Stimulated activated CD4-positive, alpha-beta T cell treated with anti-CD3 and anti-CD28 coated beads, Interleukin-1b, Interleukin-23, amount 100 ng/mL, for 1 hour (primary cell): ENCODE data around the gene SCN9A.
"Not testable (repeated sequence)": the region's sequence is repeated elsewhere in the genome, so short reads cannot be mapped to it uniquely, and the experiment has no call there.

Source experiments
- DNase-seq, 2 donors: peaks; one replicate each; pipeline ENCODE4 v3.0.0-alpha.2; 2020; ENCODE audit warnings: low read depth in 2 of 2

Gene SCN9A

DNA sequence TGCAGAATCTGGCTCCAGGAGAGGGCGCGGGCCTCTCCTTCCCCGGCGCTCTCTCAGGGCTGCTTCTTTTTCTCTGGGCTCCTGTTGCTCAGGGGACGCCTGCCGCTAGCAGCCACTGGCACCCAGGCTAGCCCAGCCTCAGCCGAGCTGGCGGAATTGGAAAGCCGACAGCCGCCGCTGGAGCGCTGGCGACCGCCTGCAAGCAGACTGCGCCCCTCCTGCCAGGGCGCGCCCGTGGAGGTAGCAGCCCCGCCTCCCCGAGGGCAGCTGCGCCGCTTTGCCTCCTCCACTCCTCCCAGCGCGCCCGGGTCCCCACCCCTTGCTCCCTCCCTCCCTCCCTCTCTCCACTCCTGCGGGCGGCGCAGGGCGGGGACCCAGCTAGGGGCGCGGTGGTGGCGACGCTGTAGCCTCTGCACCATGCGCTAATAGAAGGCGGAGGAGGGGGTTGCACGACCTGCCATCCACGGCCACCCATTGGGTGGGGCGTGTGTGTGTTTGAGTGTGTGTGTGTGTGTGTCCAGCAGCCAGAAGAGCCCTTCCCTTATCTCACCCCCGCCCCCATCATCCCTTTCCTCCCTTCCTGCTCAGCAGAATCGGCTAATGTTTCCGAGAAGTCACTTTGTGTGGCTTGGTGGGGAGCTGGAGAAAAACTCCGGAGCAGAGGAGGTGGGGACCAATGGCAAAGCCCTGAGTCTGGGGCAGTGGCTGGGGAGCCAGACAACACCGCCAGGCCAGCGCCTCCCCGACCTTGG lies at the start of gene SCN9A:
SCN9A (minus strand) TSS at position 209 of the 752 bp plus-strand sequence. CDS start 64,188 bp downstream, outside the sequence.
- DNase-seq, result no peak

DNA sequence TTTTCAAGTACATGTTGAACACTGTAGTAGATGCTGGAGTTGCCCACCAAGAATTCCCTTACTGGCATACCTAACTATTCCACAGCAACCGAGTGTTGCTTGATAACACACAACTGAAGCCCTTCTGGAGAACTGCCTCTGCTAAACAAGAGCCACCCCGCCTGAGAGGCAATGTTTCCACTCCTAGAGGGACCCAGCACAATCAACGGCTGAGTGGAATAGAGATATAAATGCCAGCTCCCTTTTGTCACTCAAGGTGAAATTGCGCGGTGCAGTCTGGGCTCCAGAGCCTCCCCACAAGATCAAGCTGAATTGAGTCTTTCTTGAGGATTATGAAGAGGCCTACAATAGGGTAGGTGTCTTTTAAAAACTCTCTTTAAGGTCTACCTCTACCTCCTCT lies 49.1 kb upstream of the SCN9A start:
- no peak for DNase-seq

GRCh38 chr2:166419616-166419934 lies 43.8 kb upstream of the SCN9A start:
- DNase-seq, result no peak

- DNase-seq, result no peak
These were observed 43.3 kb upstream of the SCN9A start for GRCh38 chr2:166418853-166419615.

- no peak for DNase-seq
These were observed 41.9 kb upstream of the SCN9A start for GRCh38 chr2:166417669-166418068.

GRCh38 chr2:166413255-166413654 lies 37.5 kb upstream of the SCN9A start:
- no peak for DNase-seq

- no peak for DNase-seq
These were observed 35.9 kb upstream of the SCN9A start for GRCh38 chr2:166411473-166412230.

DNA sequence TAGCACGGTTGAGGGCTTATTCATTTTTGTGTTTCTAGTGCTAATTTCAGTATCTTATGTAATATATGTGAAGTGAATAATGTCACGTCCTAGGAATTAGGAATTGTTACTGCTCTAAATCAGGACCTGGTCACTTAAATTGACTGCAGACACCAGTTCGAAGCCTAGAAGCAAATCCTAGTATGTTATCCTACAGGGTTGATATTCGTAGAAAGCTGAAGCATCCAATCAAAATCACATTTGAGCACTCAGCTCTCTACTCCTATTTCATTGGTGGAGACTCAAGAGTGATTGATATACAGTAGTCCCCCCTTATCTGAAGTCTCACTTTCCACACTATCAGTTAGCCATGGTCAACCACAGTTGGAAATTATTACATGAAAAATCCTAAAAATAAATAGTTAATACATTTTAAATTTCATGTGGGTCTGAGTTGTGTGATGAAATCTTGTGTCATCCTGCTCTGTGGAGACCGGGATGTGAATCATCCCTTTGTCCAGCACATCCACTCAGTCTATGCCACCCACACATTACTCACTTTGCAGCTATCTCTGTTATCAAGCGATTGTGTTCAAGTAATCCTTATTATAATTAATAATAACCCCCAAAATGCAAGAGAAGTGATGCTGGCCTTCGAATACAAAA lies 35.2 kb upstream of the SCN9A start:
- no peak for DNase-seq

- DNase-seq, result not testable (repeated sequence)
These were observed 32.0 kb upstream of the SCN9A start for GRCh38 chr2:166407746-166408145.

DNA sequence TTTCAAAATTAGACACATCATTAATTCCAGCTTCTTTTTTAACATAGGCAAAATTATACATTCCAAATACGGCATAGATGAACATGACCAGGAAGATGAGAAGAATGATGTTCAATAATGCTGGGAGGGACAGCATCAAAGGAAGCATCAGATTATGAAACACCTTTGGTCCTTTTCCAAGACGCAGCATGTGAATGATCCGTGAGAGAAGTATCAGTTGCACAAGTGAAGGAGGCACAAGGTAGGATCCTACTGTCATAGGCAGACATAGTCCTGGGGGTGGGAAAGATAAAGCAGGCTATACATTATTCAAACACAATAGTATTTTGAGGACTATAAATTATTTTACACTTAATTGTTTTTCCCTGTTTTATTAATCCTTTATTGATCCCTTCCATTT lies 30.6 kb upstream of the SCN9A start:
- no peak for DNase-seq

- DNase-seq, result no peak
These were observed 29.8 kb upstream of the SCN9A start for GRCh38 chr2:166405569-166405926.

- no peak for DNase-seq
These were observed 29.3 kb upstream of the SCN9A start for GRCh38 chr2:166404831-166405568.

DNA sequence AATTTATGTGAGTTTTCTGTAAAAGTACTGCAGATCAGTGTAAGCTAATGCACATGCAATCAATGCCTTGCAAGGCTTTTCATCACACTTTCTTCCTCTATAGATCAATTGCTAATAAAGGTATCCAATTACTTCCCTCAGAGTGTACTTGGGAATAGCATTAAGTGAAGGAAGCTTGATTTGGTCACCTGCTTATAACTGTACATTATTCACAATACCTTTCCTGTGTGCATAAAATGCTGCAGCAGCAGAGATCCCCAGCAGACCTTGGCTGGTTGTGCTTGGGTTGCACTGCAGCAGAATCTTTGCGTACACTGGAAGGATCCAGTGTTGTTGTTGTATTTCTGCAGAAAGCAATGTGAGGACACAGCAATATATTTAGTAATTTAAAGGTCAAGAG lies 18.5 kb upstream of the SCN9A start:
- no peak for DNase-seq

- no peak for DNase-seq
These were observed 17.3 kb upstream of the SCN9A start for GRCh38 chr2:166393008-166393407.

DNA sequence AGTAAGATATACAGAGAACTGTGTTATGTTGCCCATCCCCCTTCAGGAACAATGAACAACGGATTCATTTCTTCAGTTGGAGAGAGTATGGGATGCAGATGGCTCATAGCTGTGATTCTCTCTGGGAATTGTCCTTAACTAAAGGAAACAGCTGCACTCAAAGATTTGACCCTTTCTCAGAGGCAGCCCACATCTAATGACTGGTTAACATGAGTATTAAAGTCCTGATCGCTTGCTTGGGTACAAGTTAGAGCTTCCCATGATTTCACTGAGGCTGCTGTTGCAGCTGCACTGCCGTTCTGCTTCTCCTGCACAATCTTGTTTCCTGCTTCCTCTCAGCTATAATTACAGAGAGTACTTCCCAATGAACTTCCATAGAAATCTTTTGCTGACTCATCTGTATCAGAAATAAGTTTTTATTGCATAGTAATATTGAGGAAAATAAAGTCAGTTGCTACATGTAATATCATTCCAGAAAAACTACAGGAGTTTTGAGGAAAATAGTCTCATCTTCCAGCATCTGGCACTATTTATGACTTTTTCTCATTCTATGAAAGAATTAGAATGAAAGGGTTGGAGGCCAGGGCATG lies 12.8 kb upstream of the SCN9A start:
- DNase-seq, result no peak

GRCh38 chr2:166385313-166385712 lies 9.6 kb upstream of the SCN9A start:
- DNase-seq, result no peak

DNA sequence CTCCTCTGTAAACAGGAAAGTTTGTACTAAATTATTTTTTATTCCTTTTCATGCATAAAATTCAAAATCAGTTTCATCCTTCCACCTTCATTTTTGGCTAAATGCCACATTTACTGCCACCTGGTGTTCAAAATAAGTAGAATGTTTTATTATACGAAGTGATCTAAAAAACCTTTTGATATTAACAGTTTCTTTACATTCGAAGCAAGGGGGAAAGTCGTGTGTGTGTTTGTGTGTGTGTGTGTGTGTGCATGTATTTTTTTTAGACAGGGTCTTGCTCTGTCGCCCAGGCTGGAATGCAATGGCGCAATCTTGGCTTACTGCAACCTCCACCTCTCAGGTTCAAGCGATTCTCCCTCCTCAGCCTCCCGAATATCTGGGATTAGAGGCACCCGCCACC lies 9.0 kb upstream of the SCN9A start:
- DNase-seq, result no peak

DNA sequence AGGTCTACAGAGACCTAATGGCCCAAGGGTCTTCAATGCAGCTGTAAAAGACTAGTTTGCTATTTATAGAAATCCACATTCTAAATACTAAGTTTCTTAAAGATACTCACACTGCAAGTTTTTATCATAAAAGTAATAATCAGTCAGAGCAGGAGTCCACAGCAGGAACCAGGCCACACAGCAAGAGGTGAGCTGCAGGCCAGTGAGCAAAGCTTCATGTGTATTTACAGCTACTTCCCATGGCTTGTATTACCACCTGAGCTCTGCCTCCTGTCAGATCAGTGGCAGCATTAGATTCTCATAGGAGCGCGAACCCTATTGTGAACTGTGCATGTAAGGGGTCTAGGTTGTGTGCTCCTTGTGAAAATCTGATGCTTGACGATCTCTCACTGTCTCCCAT lies 6.7 kb upstream of the SCN9A start:
- DNase-seq, result no peak

DNA sequence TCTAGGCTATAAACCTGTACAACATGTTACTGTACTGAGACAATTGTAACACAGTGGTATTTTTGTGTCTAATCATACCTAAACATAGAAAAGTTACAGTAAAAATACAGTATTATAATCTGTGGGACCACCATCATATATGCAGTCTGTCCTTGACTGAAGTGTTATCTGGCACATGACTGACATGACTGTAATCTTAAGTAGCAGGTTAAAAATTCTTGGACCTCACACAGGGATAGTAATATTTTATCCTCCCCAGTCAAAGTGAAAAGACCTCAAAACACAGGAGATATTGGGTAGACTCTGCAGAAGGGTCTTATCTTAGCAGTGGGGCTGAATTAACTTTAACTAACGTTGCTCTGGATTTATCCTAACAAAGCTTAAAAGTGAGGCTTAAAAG lies 4.9 kb upstream of the SCN9A start:
- DNase-seq, result no peak

GRCh38 chr2:166376873-166377272 lies 1.1 kb upstream of the SCN9A start:
- DNase-seq, result no peak

DNA sequence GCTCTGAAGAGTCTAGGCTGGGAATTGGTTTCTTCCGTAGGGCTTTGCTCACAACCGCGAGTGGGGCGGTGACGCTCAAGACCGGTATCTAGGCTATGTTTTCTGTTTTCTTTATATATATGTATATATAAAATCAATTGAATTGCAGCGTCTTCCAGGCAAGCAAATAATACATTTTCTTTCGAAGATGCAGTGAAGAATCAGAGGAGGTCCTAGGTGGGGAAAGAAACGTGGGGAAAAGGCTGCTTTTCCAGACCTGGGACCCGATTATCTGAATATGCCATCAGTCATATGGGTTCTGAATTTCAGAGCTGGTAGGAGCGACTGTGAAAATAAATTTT lies 714 bp upstream of the SCN9A start:
- DNase-seq, result no peak
